H1 (cell line): ENCODE results near the gene SLC25A12. TPM values are rescaled to one million over a fixed set of nuclear protein-coding genes. Genes with fewer than 3 reads are reported as not detected.

ENCODE experiments used
- BRCA1 ChIP-seq: IDR thresholded peaks from 2 replicates; pipeline ENCODE4 v1.6.1; 2012; ENCODE audit warnings: low read depth, low read length, improper control_type of control experiment
- CHD7 ChIP-seq: fragments of 300-600 bp; sonication (generic); IDR thresholded peaks from 2 replicates; pipeline ENCODE4 v1.7.1; 2012; ENCODE audit warnings: low read length, moderate library complexity, mild to moderate bottlenecking, inconsistent platforms; ENCODE audit not compliant: insufficient replicate concordance
- RFX5 ChIP-seq: IDR thresholded peaks from 2 replicates; pipeline ENCODE4 v1.6.1; 2011; ENCODE audit warnings: low read depth, low read length, improper control_type of control experiment, borderline replicate concordance
- RNF2 ChIP-seq: fragments of 200-900, 300-1000 bp; sonication (generic); IDR thresholded peaks from 2 replicates; pipeline ENCODE4 v1.7.1; 2016; ENCODE audit warnings: borderline replicate concordance, low read depth, mild to moderate bottlenecking, antibody characterized with exemption, low read length; ENCODE audit not compliant: poor library complexity, severe bottlenecking; ENCODE audit errors: missing control alignments
- YY1 ChIP-seq: IDR thresholded peaks from 2 replicates; pipeline ENCODE4 v1.6.1; 2011; ENCODE audit warnings: low read depth, mild to moderate bottlenecking, low read length
- polyA plus RNA-seq, 7 experiments: library from polyadenylated mRNA; depleted of rRNA in 3 of 7; stranded (reverse) in 5 of 7; unstranded in 2 of 7; fragments of >200 nt in 5 of 7; fragments of 200-250 nt in 2 of 7; gene quantifications; 1 replicate in 5 of 7; 2 replicates in 1 of 7; 4 replicates in 1 of 7; pipeline versions ENCODE4 v1.2.1 to v1.2.3, GENCODE V29; 2011 to 2013; ENCODE audit warnings: missing spikeins in 2 of 7, mixed read lengths in 2 of 7
- total RNA-seq: library from RNA; stranded (reverse); fragmentation: NEBNext Ultra II Directional; extraction: Animal tissue kit (Norgen Biotek cat#: 25700); gene quantifications from 2 replicates; pipeline ENCODE4 v1.2.1, GENCODE V29; 2021
- TF ChIP-seq, protein P1 (sequence below): IDR thresholded peaks from 2 replicates; pipeline ENCODE4 v1.6.1; 2012; ENCODE audit warnings: inconsistent platforms

The SLC25A12 gene
- total and polyA plus RNA-seq, 2 of the 8 experiments (the other 6 are each of a cell fraction or from before 2014, with no cell fraction given): 7.7 to 10.2 TPM

- no peak for TF ChIP-seq CHD7
- TF ChIP-seq YY1: no peak
- TF ChIP-seq BRCA1: no peak
- no peak for TF ChIP-seq RNF2
- TF ChIP-seq, protein P1, sequence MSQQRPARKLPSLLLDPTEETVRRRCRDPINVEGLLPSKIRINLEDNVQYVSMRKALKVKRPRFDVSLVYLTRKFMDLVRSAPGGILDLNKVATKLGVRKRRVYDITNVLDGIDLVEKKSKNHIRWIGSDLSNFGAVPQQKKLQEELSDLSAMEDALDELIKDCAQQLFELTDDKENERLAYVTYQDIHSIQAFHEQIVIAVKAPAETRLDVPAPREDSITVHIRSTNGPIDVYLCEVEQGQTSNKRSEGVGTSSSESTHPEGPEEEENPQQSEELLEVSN: no peak
- TF ChIP-seq RFX5: no peak
These were observed 47.1 kb downstream of the SLC25A12 start (continued) for GRCh38 chr2:171846894-171847293.
